Activated T-helper 17 cell treated with anti-CD3 and anti-CD28 coated beads, Interleukin-2, amount 50 U/mL, for 72 hours (primary cell): ENCODE measurements around the gene AIG1. TPM values are rescaled to one million over a fixed set of nuclear protein-coding genes. Genes with fewer than 3 reads are reported as not detected.
"Not testable (repeated sequence)": the region's sequence is repeated elsewhere in the genome, so short reads cannot be mapped to it uniquely, and the experiment has no call there.

ENCODE experiments used
- ATAC-seq: fragments of 150-1000 bp; cut with Tn5 transposase; replicated peaks from 2 replicates; pipeline ENCODE4 v1.10.0; 2021; ENCODE audit warnings: mild to moderate bottlenecking, moderate library complexity
- H3K27ac Mint-ChIP-seq: one replicate; pipeline ENCODE4 v1.8.0; 2022; ENCODE audit warnings: mixed read lengths
- H3K27me3 Mint-ChIP-seq: one replicate; pipeline ENCODE4 v1.8.0; 2022; ENCODE audit warnings: mixed read lengths
- H3K36me3 Mint-ChIP-seq: one replicate; pipeline ENCODE4 v1.8.0; 2022; ENCODE audit warnings: low read depth, mild to moderate bottlenecking, mixed read lengths
- H3K4me1 Mint-ChIP-seq: one replicate; pipeline ENCODE4 v1.8.0; 2022; ENCODE audit warnings: mixed read lengths
- H3K4me3 Mint-ChIP-seq: one replicate; pipeline ENCODE4 v1.8.0; 2022; ENCODE audit warnings: mild to moderate bottlenecking, mixed read lengths
- H3K9me3 Mint-ChIP-seq: one replicate; pipeline ENCODE4 v1.8.0; 2022; ENCODE audit warnings: mixed read lengths
- total RNA-seq, 2 donors: library from RNA; stranded (reverse); gene quantifications; one replicate each; pipeline ENCODE4 v1.2.3, GENCODE V29; 2022

Gene AIG1
- total RNA-seq, 2 donors from 2014 or later, result 12.0 to 18.1 TPM

GRCh38 chr6:143232849-143233248 lies 172.2 kb downstream of the AIG1 start:
- Mint-ChIP-seq H3K4me1 (peaks cover 4% of the 10 kb centered on the region), H3K9me3 (no peaks in the 10 kb centered on the region), H3K4me3 (no peak overlapping the region), H3K27ac (no peak overlapping the region), H3K36me3 (no peaks in the 10 kb centered on the region), H3K27me3 (no peaks in the 10 kb centered on the region)
- no peak for ATAC-seq

DNA sequence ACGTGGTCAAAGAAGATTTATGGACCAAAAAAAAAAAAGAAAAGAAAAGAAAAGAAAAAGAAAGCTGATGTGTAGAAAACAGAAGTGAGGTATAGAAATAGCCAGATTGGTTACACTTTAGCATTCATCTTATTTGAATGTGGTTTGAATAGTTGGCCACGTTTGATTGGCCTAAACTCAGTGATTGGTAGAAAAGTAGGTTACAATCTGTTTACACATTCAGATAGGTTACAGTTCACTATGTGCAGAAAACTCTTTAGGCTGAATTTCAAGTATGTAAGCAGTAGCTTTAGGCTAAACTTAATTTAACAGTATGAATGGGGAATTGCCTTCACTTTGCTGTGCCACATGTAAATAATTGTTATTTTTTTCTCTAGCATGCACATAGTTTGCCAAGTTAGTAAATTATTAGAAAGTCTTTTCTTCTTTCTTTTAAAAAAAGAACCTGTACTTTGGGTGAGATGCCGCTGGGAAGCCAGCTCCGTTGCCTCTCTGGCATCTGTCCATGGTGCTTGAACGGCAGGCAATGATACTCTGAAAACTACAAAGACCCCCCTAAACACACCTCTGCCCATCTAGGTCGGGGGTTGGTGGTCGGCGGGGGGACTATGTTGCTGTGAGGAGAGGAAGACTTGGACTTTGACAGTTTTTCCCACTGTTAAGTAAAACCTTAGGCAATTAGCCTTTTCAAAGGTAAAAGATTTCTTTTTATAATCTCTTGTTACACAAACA lies 173.0 kb downstream of the AIG1 start:
- no peaks in the 10 kb centered on the region for H3K36me3 Mint-ChIP-seq
- no peak overlapping the region for H3K4me3 Mint-ChIP-seq
- H3K27ac Mint-ChIP-seq, result no peak overlapping the region
- no peak for ATAC-seq
- H3K27me3 Mint-ChIP-seq, result no peaks in the 10 kb centered on the region
- H3K9me3 Mint-ChIP-seq, result no peaks in the 10 kb centered on the region
- peaks cover 4% of the 10 kb centered on the region for H3K4me1 Mint-ChIP-seq

DNA sequence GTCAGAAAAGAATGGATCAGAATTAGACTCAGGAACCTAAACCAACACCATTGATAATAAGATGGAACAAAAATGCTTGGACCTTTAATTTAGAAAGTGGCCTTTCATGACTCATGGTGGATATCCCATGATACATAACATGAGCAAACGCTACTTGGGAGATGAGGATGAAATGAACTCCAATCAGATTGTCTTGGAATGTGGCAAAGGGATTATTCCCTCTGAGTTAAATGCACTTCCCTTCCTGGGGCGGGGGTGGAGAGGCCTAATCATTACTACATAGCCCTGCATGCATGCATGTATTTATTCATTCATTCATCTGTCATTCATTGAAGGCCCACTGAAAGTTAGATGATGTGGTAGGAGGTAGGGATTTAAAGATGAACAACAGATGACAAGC lies 174.0 kb downstream of the AIG1 start:
- H3K27ac Mint-ChIP-seq, result no peak overlapping the region

DNA sequence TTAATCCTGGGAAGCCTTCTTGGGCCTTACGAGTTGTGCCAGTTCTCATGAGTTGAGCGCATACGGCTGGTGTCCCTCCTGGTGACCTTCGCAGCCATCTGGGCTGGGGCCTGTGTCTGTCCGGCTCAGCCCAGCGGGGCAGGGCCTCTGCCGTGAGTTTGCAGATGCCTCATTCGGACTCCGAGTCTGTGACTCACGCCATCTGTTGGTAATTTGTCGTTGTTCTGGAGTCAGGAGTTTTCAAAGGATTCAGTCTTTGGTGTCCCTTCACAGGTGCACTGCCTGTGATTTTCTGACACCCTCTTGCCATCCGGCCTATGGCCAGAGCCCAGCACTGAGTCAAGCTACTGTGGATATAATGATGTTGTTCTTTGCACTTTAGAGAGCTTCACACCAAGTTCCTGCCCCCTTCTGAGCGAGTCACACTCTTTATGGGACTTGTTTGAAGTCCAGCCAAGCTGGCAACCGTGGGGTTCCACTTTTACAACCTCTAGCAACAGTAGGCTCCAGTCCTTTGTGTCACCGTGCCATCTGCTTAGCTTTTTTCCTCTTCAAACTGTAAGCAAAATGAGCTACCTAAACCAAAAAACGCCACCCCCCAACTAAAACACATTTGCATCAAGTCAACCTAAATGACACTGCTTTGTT lies 175.6 kb downstream of the AIG1 start:
- Mint-ChIP-seq H3K4me1 (peaks cover 4% of the 10 kb centered on the region), H3K4me3 (no peak overlapping the region), H3K27ac (no peak overlapping the region), H3K36me3 (no peaks in the 10 kb centered on the region), H3K27me3 (no peaks in the 10 kb centered on the region), H3K9me3 (no peaks in the 10 kb centered on the region)
- no peak for ATAC-seq

More for the DNA sequence above, 174.0 kb downstream of the AIG1 start:
- H3K4me3 Mint-ChIP-seq, result no peak overlapping the region
- H3K4me1 Mint-ChIP-seq, result peaks cover 4% of the 10 kb centered on the region
- ATAC-seq, result peak; percentile 29
- no peaks in the 10 kb centered on the region for H3K9me3 Mint-ChIP-seq
- no peaks in the 10 kb centered on the region for H3K36me3 Mint-ChIP-seq
- H3K27me3 Mint-ChIP-seq, result no peaks in the 10 kb centered on the region

DNA sequence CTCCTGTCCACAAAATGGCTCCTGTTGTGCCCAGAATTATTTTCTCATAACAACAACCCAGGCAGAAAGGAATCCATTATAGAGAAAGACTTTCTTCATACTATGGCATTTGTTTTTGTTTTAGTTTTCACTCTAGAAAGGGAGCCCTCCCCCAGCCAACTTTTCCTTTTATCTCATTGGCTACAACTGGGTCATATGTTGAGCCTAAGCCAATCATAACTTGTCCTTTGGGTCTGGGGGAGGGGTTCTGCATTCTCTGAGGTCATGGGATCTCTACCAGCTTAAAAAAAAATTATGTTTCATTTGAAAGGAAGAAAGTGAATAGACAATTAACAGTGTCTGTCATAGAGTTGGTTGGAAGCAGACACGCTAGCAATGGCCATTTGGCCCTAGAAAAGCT lies 177.6 kb downstream of the AIG1 start:
- H3K36me3 Mint-ChIP-seq, result no peaks in the 10 kb centered on the region
- no peaks in the 10 kb centered on the region for H3K27me3 Mint-ChIP-seq
- no peaks in the 10 kb centered on the region for H3K9me3 Mint-ChIP-seq
- H3K4me3 Mint-ChIP-seq, result no peak overlapping the region
- H3K4me1 Mint-ChIP-seq, result peaks cover 4% of the 10 kb centered on the region
- ATAC-seq, result no peak
- no peak overlapping the region for H3K27ac Mint-ChIP-seq

DNA sequence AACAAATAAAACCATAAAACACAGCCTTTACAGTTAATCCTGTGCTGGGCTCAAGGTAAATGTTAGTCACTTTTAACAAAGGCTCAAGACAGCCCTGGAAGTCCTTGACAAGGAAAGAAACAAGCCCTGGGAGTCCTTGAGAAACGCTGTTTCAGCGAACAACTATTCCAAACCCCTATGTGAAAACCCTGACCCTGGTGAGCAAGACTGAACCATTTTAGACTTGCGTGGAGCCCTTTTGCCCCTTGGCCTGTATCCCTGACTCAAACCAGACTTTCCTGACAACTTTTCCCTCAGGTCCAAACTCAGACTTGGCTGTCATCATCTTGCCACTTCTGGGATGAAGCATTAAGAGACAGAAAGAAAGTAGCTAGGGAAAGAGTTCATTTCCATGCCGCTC lies 180.4 kb downstream of the AIG1 start:
- no peak overlapping the region for H3K4me3 Mint-ChIP-seq
- H3K9me3 Mint-ChIP-seq, result no peaks in the 10 kb centered on the region
- no peaks in the 10 kb centered on the region for H3K36me3 Mint-ChIP-seq
- H3K27ac Mint-ChIP-seq, result no peak overlapping the region
- no peak for ATAC-seq
- no peaks in the 10 kb centered on the region for H3K4me1 Mint-ChIP-seq
- H3K27me3 Mint-ChIP-seq, result no peaks in the 10 kb centered on the region

DNA sequence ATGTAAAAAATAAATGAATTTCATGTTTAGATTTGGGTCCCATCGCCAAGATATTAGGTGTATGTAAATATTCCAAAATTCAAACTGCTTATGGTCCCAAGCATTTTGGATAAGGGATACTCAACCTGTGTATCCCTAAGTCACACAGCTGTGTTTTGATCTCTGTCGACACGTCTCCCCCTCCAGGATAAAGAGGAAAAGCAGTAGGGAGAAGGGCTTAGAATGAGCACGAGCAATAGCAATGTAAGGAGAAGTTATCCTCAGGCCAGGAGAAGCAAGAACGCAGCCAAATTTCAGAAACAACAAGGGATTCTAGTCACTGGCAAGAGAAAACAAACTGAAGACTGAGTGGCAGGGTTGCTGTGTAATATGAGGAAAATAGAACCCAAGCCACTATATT lies 181.2 kb downstream of the AIG1 start:
- H3K27me3 Mint-ChIP-seq, result no peaks in the 10 kb centered on the region
- no peak for ATAC-seq
- H3K36me3 Mint-ChIP-seq, result no peaks in the 10 kb centered on the region
- H3K9me3 Mint-ChIP-seq, result no peaks in the 10 kb centered on the region
- H3K4me1 Mint-ChIP-seq, result no peaks in the 10 kb centered on the region
- H3K27ac Mint-ChIP-seq, result no peak overlapping the region
- no peak overlapping the region for H3K4me3 Mint-ChIP-seq

- Mint-ChIP-seq H3K27me3 (no peaks in the 10 kb centered on the region), H3K4me3 (no peak overlapping the region), H3K36me3 (no peaks in the 10 kb centered on the region), H3K27ac (no peak overlapping the region), H3K9me3 (no peaks in the 10 kb centered on the region), H3K4me1 (no peaks in the 10 kb centered on the region)
- ATAC-seq, result no peak
Measured at GRCh38 chr6:143243786-143244185, 183.1 kb downstream of the AIG1 start.

DNA sequence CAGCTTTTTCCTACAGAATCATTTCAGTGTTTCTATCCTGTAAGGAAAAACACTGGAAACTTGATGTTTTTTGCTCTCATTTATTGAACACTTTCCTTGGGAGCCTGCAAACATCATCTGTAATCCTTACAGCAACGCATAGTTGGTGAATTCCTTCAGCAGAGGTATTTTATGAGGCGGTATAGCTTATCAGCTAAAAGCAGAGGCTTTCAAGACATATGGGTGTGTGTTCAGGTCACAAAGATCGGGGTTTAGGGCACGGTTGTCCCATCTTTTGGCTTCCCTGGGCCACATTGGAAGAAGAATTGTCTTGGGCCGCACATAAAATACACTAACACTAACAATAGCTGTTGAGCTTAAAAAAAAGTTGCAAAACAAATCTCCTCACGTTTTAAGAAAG lies 185.0 kb downstream of the AIG1 start:
- Mint-ChIP-seq H3K27ac (no peak overlapping the region), H3K4me1 (no peaks in the 10 kb centered on the region), H3K27me3 (no peaks in the 10 kb centered on the region), H3K9me3 (no peaks in the 10 kb centered on the region), H3K4me3 (no peak overlapping the region), H3K36me3 (no peaks in the 10 kb centered on the region)
- no peak for ATAC-seq

DNA sequence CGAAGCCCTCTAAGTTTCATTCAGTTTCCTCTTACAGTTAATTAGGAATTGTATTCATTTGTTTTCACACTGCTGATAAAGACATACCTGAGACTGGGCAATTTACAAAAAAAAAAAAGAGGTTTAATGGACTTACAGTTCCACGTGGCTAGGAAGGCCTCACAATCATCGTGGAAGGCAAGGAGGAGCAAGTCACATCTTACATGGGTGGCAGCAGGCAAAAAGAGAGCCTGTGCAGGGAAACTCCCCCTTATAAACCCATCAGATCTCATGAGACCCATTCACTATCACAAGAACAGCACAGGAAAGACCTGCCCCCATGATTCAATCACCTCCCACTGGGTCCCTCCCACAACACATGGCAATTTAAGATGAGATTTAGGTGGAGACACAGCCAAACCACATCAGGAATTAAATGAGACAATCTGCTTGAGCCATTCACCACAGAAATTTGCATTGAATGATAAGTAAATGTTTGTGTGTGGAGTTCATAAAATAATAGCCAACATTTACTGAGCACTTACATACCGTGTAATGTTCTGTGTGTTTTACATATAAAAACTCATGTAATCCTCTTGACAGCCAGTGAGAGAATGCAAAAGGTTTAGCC lies 185.6 kb downstream of the AIG1 start:
- not testable (repeated sequence) for H3K27ac Mint-ChIP-seq, H3K9me3 Mint-ChIP-seq, ATAC-seq, H3K27me3 Mint-ChIP-seq, H3K36me3 Mint-ChIP-seq, H3K4me1 Mint-ChIP-seq, H3K4me3 Mint-ChIP-seq

DNA sequence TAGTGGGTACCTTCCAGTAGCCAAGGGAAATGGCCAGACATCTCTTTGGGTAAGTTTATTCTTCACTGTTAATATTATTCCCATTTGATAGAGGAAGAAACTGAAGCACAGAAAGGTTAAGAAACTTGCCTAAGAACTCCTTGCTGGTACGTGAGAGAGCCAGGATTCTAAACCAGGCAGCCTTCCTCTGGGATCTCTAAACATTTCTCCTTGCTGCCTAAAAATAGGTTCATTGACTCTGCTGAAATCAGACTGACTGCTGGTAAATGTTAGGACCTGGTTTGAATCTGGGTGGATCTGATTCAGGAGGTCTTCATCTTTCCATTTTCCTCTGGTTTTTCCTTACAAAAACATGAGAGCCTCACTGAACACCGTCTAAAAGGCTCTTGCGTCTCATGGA lies 186.9 kb downstream of the AIG1 start:
- Mint-ChIP-seq H3K27ac (no peak overlapping the region), H3K9me3 (no peaks in the 10 kb centered on the region), H3K27me3 (no peaks in the 10 kb centered on the region), H3K4me1 (no peaks in the 10 kb centered on the region), H3K4me3 (no peak overlapping the region), H3K36me3 (no peaks in the 10 kb centered on the region)
- no peak for ATAC-seq

GRCh38 chr6:143248359-143248758 lies 187.7 kb downstream of the AIG1 start:
- Mint-ChIP-seq H3K27me3 (no peaks in the 10 kb centered on the region), H3K9me3 (no peaks in the 10 kb centered on the region), H3K27ac (no peak overlapping the region), H3K4me1 (no peaks in the 10 kb centered on the region), H3K36me3 (no peaks in the 10 kb centered on the region), H3K4me3 (no peak overlapping the region)
- peak; percentile 83 for ATAC-seq

- Mint-ChIP-seq H3K4me3 (no peak overlapping the region), H3K27me3 (no peaks in the 10 kb centered on the region), H3K9me3 (no peaks in the 10 kb centered on the region), H3K27ac (no peak overlapping the region), H3K36me3 (no peaks in the 10 kb centered on the region), H3K4me1 (no peaks in the 10 kb centered on the region)
- no peak for ATAC-seq
Measured at GRCh38 chr6:143251288-143251687, 190.6 kb downstream of the AIG1 start.

GRCh38 chr6:143252961-143253360 lies 192.3 kb downstream of the AIG1 start:
- no peaks in the 10 kb centered on the region for H3K4me1 Mint-ChIP-seq
- H3K27me3 Mint-ChIP-seq, result no peaks in the 10 kb centered on the region
- H3K4me3 Mint-ChIP-seq, result no peak overlapping the region
- no peaks in the 10 kb centered on the region for H3K9me3 Mint-ChIP-seq
- H3K27ac Mint-ChIP-seq, result no peak overlapping the region
- H3K36me3 Mint-ChIP-seq, result no peaks in the 10 kb centered on the region
- ATAC-seq, result no peak

GRCh38 chr6:143253586-143253985 lies 192.9 kb downstream of the AIG1 start:
- Mint-ChIP-seq H3K27me3 (no peaks in the 10 kb centered on the region), H3K4me1 (no peaks in the 10 kb centered on the region), H3K36me3 (no peaks in the 10 kb centered on the region), H3K4me3 (no peak overlapping the region), H3K27ac (no peak overlapping the region), H3K9me3 (no peaks in the 10 kb centered on the region)
- no peak for ATAC-seq
